ENCODE data around the gene DIAPH3. TPM values are rescaled to one million over a fixed set of nuclear protein-coding genes. Genes with fewer than 3 reads are reported as not detected.

Gene DIAPH3
- total RNA-seq, 2 experiments from 2014 or later = 21.7 to 23.2 TPM

DNA sequence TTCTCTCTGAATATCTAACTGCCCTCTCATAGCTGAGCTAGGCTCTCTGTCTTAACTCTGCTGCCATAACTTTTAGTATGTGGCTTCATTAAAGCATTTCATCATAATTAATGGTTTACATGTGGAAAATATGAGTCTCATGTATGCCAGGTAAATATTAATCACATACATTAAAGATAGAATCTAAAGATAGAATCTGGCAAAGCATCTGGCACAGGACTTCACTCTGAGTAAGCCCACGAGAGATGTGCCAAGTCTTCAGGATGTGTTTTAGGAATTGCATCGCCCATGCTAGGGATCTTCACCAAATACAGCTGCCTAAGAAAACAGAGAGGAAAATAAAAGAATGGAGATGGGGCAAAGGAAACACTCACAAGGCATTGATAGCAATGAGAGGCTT is 285.8 kb downstream of the DIAPH3 start:
- POLR2A ChIA-PET = no interaction called here
- CTCF ChIA-PET = no interaction called here
- no peak for DNase-seq

DNA sequence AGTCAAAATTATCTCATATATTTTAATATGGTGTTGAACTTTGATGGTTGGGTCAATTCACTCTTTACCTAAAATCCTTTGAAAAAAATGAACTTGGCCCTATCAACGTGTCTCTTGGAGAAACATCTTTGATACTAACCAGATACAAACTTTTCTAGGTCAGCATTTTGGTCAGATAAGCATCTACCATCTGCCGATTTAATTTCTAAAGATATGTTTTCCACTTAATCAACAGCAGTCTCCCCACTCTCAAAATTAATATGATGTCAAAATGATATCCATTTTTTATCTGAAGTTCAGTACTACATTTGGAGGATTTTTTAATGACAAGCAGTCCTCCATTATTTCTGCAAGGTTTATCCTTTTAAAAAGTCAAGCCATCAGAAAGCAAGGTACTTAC is 288.8 kb downstream of the DIAPH3 start:
- POLR2A ChIA-PET = no interaction called here

More for the DNA sequence above, 285.8 kb downstream of the DIAPH3 start:
- Mint-ChIP-seq H3K9me3 (no peaks in the 10 kb centered on the region), H3K4me3 (no peak overlapping the region), H3K27me3 (no peaks in the 10 kb centered on the region), H3K27ac (no peak overlapping the region), H3K4me1 (no peaks in the 10 kb centered on the region), H3K36me3 (ENCODE audit: low read depth) (peaks cover 24% of the 10 kb centered on the region)

DNA sequence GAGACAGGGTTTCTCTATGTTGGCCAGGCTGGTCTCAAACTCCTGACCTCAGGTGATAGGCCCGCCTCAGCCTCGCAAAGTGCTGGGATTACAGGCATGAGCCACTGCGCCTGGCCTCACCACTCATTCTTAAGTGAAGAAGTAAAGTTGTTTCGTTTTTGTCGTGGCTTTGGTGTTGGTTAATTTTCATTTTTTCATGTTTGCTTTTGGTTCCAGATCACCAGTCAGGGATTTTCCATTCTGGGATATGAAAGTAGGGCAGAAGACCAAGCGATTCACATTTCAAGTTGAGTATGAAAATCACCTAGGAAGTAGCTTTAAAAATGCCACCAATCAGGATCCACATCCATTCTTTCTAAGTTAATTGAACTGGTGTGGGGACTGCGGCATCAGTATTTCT is 289.9 kb downstream of the DIAPH3 start:
- DNase-seq = no peak
- ChIA-PET CTCF (no interaction called here), POLR2A (no interaction called here)
- H3K27me3 Mint-ChIP-seq = no peaks in the 10 kb centered on the region
- no peak overlapping the region for H3K27ac Mint-ChIP-seq
- no peaks in the 10 kb centered on the region for H3K4me1 Mint-ChIP-seq
- no peaks in the 10 kb centered on the region for H3K9me3 Mint-ChIP-seq
- no peak overlapping the region for H3K4me3 Mint-ChIP-seq
- H3K36me3 Mint-ChIP-seq (ENCODE audit: low read depth) = peaks cover 28% of the 10 kb centered on the region

More for the DNA sequence above, 288.8 kb downstream of the DIAPH3 start:
- H3K27ac Mint-ChIP-seq = no peak overlapping the region
- no peak for DNase-seq
- no peak overlapping the region for H3K4me3 Mint-ChIP-seq
- H3K36me3 Mint-ChIP-seq (ENCODE audit: low read depth) = peaks cover 28% of the 10 kb centered on the region
- no peaks in the 10 kb centered on the region for H3K4me1 Mint-ChIP-seq
- no peaks in the 10 kb centered on the region for H3K9me3 Mint-ChIP-seq
- no peaks in the 10 kb centered on the region for H3K27me3 Mint-ChIP-seq
- CTCF ChIA-PET = no interaction called here

DNA sequence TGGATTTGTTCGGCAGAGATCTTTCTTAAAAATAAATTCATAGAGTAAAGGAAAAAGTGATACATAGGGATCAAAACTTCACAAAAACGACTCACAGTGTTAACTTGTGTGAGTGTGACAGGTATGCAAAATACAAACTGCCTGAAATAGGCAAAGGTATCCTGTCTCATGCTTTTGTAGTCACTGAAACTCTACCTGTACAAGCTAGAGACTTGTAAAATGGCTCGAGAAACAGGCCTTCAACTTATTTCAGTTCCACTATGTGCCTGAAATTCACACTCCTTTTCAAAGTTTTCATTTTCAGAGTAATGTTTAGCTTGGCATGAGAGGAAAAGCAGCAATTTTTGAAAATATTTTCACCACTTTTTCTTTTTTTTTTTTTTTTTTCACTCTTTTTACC is 290.4 kb downstream of the DIAPH3 start:
- POLR2A ChIA-PET = no interaction called here
- CTCF ChIA-PET = no interaction called here
- peaks cover 27% of the 10 kb centered on the region for H3K36me3 Mint-ChIP-seq (ENCODE audit: low read depth)
- H3K4me3 Mint-ChIP-seq = no peak overlapping the region
- no peak for DNase-seq
- H3K4me1 Mint-ChIP-seq = no peaks in the 10 kb centered on the region
- H3K27ac Mint-ChIP-seq = no peak overlapping the region
- no peaks in the 10 kb centered on the region for H3K9me3 Mint-ChIP-seq
- no peaks in the 10 kb centered on the region for H3K27me3 Mint-ChIP-seq

DNA sequence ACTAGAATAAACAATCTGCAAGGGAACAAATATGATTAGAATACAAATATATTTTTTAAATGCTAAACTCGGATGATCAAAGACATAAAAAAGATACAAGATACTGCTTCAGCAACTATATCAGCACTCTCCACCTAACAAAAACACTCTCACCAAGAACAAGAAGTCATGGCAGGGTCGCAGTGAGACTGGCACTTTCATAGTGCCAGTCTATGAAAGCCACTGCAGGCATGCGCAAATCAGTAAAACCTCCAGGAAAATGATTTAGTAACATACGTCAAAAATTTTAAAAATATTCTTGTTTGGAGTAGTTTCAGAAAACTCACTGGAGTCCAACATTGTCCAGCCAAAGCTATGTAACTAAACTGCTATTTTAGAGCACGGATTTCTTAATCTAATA is 295.9 kb downstream of the DIAPH3 start:
- H3K36me3 Mint-ChIP-seq (ENCODE audit: low read depth) = peaks cover 3% of the 10 kb centered on the region
- H3K4me1 Mint-ChIP-seq = no peaks in the 10 kb centered on the region
- H3K4me3 Mint-ChIP-seq = no peak overlapping the region
- no peak for DNase-seq
- H3K27me3 Mint-ChIP-seq = no peaks in the 10 kb centered on the region
- no peaks in the 10 kb centered on the region for H3K9me3 Mint-ChIP-seq
- H3K27ac Mint-ChIP-seq = no peak overlapping the region
- ChIA-PET POLR2A (no interaction called here), CTCF (no interaction called here)

DNA sequence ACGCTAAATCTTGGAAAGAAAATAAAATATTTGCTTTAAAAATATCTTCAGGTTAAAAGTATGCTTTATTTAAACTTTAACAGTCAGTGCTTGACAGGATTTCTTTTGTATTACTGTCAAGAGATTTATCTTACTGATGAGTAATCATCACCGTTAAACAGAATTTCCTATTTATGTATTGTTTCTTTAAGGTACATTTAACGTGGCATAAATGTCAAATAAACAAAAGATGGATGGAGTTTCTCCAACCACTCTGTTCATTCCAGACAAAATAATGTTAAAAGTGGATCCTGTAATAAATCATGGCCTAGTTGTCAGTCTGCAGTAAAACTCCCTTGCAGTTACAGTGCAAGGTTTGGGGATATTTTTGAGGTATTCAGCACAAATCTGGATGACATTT is 298.3 kb downstream of the DIAPH3 start:
- no peaks in the 10 kb centered on the region for H3K4me1 Mint-ChIP-seq
- no peak for DNase-seq
- H3K27ac Mint-ChIP-seq = no peak overlapping the region
- CTCF ChIA-PET = no interaction called here
- POLR2A ChIA-PET = no interaction called here
- H3K27me3 Mint-ChIP-seq = no peaks in the 10 kb centered on the region
- H3K9me3 Mint-ChIP-seq = no peaks in the 10 kb centered on the region
- no peak overlapping the region for H3K4me3 Mint-ChIP-seq
- H3K36me3 Mint-ChIP-seq (ENCODE audit: low read depth) = peaks cover 11% of the 10 kb centered on the region

DNA sequence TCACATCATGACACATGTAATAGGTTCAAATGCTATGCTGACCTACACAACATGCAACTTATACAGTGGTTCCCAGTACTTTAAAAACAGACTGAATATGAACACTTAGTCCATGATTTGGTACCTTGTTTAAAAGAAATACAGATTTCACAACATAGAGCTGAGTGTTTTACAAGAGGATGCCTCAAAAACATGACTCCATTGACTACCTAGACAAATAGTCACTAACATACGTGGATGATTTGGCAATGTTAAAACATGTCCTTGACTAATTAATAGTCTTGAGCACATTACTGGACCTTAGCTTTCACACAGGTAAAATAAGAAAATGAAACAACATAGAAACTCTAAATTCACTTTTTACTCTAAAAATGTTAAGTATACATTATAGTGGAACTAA is 300.1 kb downstream of the DIAPH3 start:
- CTCF ChIA-PET = no interaction called here
- Mint-ChIP-seq H3K36me3 (ENCODE audit: low read depth) (peaks cover 11% of the 10 kb centered on the region), H3K27ac (no peak overlapping the region), H3K4me3 (no peak overlapping the region), H3K4me1 (no peaks in the 10 kb centered on the region), H3K9me3 (no peaks in the 10 kb centered on the region), H3K27me3 (no peaks in the 10 kb centered on the region)
- POLR2A ChIA-PET = no interaction called here
- DNase-seq = no peak

DNA sequence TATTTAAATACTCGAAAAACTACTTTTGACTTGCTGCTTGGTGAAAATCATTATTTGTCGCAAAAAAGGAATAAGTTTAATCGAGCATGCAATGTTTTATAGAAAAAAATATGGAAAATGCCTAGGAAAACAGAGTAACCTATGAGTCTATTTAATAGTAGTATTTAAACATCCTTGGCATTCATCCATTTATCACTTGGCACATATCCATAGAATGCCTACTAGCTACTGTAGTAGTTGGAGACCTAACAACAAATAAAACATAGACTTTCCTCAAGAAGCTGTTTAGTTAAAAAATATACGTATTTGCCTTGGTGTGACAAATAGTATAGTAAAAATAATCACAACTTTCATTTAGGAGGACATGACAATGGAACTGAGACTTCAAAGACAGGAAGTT is 302.1 kb downstream of the DIAPH3 start:
- Mint-ChIP-seq H3K36me3 (ENCODE audit: low read depth) (peaks cover 18% of the 10 kb centered on the region), H3K4me3 (no peak overlapping the region), H3K27me3 (no peaks in the 10 kb centered on the region), H3K27ac (no peak overlapping the region), H3K4me1 (no peaks in the 10 kb centered on the region), H3K9me3 (no peaks in the 10 kb centered on the region)
- ChIA-PET CTCF (no interaction called here), POLR2A (no interaction called here)
- DNase-seq = no peak

DNA sequence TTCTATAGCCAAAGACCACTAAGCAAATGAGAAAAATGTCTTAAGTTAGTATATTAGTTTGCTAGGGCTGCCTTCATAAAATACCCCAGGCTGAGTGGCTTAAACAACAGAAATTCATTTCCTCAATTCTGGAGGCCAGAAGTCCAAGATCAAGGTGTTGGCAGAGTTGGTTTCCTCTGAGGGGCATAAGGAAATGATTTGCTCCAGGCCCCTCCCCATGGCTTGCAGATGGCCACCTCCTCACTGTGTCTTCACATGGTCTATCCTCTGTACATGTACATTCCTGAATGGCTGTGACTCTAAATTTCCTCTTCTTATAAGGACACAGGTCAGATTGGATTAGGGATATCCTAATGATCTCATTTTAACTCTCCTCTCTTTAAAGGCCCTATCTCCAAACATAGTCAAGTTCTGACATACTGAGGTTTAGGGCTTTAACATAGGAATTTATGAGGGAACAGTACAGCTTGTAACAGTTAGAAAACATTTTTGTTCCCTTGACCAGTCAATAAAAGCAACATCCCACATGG is 307.4 kb downstream of the DIAPH3 start:
- Mint-ChIP-seq H3K4me3 (no peak overlapping the region), H3K27me3 (no peaks in the 10 kb centered on the region), H3K9me3 (no peaks in the 10 kb centered on the region), H3K27ac (no peak overlapping the region), H3K4me1 (no peaks in the 10 kb centered on the region), H3K36me3 (ENCODE audit: low read depth) (peaks cover 27% of the 10 kb centered on the region)
- POLR2A ChIA-PET = no interaction called here
- CTCF ChIA-PET = no interaction called here
- no peak for DNase-seq

DNA sequence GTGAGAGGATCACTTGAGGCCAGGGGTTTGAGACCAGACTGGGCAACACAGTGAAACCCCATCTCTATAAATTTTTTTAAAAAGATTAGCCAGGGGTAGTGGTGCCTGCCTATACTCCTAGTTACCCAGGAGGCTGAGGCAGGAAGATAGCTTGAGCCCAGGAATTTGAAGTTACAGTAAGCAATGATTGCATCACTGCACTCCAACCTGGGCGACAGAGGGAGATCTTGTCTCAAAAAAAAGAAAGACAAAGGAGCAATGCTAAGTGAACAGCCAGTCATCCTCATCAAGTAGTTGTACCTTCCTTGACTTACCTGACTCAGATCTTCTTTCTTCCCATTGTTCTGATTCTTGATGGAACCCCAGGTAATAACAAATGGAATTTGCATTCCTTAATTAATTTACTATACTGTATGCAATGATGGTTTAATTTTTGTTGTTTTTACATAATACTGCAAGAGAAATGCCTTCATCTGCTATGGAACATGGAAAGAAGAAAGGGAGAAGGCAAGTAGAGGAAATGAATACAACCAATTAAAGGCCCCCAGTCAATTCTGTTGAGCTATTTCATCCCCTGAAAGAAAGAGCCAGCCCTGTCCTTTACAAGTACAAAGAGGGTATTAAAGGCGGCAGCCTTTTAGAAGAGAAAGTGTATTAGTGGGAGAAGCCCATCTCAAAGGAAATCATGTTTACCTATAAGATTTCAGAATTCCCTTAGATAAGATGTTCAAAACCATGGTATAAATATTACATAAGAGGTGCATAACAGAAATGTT is 316.7 kb downstream of the DIAPH3 start:
- no peak for DNase-seq
- CTCF ChIA-PET = interaction anchor here (1.2 kb wide), 1 partner anchor 19 kb away, joined by 3 read pairs; no protein-coding TSS in a partner anchor
- H3K4me3 Mint-ChIP-seq = no peak overlapping the region
- peaks cover 4% of the 10 kb centered on the region for H3K36me3 Mint-ChIP-seq (ENCODE audit: low read depth)
- POLR2A ChIA-PET = no interaction called here
- no peak overlapping the region for H3K27ac Mint-ChIP-seq
- H3K4me1 Mint-ChIP-seq = no peaks in the 10 kb centered on the region
- peaks cover 3% of the 10 kb centered on the region for H3K9me3 Mint-ChIP-seq
- H3K27me3 Mint-ChIP-seq = no peaks in the 10 kb centered on the region

DNA sequence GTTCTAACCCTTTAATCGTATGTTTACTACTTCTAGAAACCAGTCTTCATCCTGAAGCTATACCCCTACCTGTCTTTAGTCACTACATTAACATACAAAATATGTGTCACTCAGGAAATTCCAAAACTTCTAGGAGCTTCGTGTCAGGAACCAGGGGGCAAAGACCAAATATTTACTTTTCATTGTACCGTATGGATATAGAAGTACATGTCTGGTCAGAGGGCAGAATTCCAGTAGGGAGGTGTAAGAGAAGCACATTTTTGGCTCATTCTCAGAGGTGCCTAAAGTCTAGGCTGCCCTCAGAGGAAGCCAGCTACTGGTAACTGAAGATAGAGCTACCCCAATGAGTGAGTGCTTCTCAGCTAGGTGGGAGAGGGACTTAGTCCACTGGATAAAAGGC is 320.7 kb downstream of the DIAPH3 start:
- DNase-seq = no peak
- POLR2A ChIA-PET = no interaction called here
- no peak overlapping the region for H3K4me3 Mint-ChIP-seq
- H3K27ac Mint-ChIP-seq = no peak overlapping the region
- H3K4me1 Mint-ChIP-seq = no peaks in the 10 kb centered on the region
- H3K9me3 Mint-ChIP-seq = no peaks in the 10 kb centered on the region
- H3K27me3 Mint-ChIP-seq = no peaks in the 10 kb centered on the region
- no peaks in the 10 kb centered on the region for H3K36me3 Mint-ChIP-seq (ENCODE audit: low read depth)
- CTCF ChIA-PET = no interaction called here

DNA sequence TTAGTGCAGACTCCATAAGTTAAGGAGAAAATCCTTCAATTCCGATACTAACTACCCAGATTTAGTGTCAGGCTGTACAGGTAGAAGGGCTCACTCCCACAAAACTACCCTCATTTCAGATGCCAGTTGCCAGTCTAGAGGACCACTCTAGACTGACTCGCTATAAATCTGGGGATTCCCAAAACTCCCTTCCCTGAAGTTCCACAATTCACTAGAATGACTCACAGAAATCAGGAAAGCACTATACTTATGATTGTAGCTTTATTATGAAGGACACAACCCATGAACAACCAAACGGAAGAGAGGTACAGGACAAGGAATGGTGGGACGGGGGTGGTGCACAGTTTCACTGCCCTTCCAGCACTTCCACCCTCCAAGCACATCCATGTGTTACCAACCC is 321.2 kb downstream of the DIAPH3 start:
- Mint-ChIP-seq H3K27ac (no peak overlapping the region), H3K27me3 (no peaks in the 10 kb centered on the region), H3K4me3 (no peak overlapping the region), H3K36me3 (ENCODE audit: low read depth) (no peaks in the 10 kb centered on the region), H3K4me1 (no peaks in the 10 kb centered on the region), H3K9me3 (no peaks in the 10 kb centered on the region)
- POLR2A ChIA-PET = no interaction called here
- DNase-seq = no peak
- CTCF ChIA-PET = no interaction called here

DNA sequence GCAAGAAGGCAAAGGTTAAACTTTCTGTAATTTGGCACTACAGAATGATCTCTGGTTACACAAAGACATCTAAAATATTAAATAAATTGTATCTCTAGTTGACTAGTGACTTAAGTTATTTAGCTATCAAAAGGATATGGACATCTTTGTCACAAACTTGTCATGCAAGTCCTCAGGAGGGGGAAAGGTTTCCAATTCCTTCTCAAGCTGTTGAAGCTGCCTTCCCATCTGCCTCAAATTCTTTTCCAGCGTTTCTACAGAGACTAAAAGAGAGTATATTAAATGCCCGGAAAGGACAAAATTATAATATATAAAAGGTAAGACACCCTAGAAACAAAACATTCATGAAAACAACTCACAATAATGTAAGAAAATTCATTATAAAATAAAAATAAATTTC is 324.5 kb downstream of the DIAPH3 start:
- H3K27ac Mint-ChIP-seq = no peak overlapping the region
- H3K36me3 Mint-ChIP-seq (ENCODE audit: low read depth) = no peaks in the 10 kb centered on the region
- POLR2A ChIA-PET = no interaction called here
- CTCF ChIA-PET = no interaction called here
- no peaks in the 10 kb centered on the region for H3K4me1 Mint-ChIP-seq
- no peaks in the 10 kb centered on the region for H3K27me3 Mint-ChIP-seq
- H3K9me3 Mint-ChIP-seq = no peaks in the 10 kb centered on the region
- no peak for DNase-seq
- H3K4me3 Mint-ChIP-seq = no peak overlapping the region

DNA sequence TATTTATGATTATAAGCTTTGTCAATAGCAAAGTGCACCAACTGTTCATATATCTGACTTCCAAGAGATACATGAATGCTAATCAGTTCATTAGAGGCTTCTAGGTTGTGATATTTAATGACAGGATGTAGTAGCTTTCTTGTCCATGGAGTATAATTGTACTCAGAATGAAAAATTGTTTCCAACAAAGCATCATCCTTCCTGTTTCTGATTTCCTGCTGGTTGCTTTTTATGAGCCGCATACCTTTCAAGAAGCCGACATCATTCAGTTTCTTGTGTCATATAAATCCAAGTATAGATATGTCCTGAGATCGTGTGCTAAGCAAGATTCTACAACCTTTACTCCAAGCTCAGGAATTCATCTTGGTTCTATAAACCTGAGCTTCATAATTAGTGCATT is 326.6 kb downstream of the DIAPH3 start:
- POLR2A ChIA-PET = no interaction called here
- Mint-ChIP-seq H3K4me1 (no peaks in the 10 kb centered on the region), H3K27ac (no peak overlapping the region), H3K36me3 (ENCODE audit: low read depth) (no peaks in the 10 kb centered on the region), H3K9me3 (no peaks in the 10 kb centered on the region), H3K27me3 (no peaks in the 10 kb centered on the region), H3K4me3 (no peak overlapping the region)
- no peak for DNase-seq
- CTCF ChIA-PET = no interaction called here

All from activated CD4-positive, alpha-beta memory T cell treated with anti-CD3 and anti-CD28 coated beads, Interleukin-2, amount 10 ng/mL, durations not matched to agents 7 days and 5 days (primary cell).